ENCODE data around the gene PARD3.

PARD3 gene

DNA sequence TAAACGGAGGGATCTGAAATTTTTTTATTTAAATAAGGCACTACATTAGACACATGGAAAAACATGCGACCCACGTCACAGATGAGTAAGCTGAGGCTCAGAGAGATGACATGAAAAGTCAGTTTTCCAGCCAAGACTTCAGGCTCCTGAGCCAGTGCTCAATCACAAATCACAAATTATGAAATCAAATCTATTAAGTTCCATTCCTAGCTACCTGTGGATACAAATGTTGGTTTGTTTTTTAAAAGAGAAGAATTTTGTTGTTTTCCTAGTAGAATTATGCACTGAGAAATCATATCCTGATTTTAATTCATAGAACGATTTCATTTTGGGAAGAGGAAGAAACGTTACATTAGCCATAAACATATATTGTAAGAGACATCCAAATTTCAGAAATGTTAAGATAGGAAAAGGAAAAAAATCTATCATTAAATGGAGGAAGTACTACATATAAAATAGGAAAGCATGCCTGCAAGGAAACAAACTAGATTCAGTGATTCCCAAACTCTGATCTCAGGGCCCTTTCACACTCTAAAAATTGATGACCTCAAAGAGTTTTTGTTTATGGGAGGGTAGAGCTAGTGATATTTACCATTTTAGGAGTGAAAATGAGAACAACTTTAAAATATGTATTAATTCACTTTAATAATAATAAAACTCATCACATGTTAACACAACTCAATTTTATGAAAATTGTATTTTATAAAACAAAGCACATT lies 340.4 kb downstream of the PARD3 start:
- Mint-ChIP-seq H3K27ac (no peak overlapping the region), H3K4me3 (no peak overlapping the region), H3K9me3 (no peaks in the 10 kb centered on the region), H3K36me3 (ENCODE audit: insufficient read depth) (no peaks in the 10 kb centered on the region), H3K27me3 (peaks cover 0 to 6% of the 10 kb centered on the region in 2 donors), H3K4me1 (ENCODE audit: low read depth in 2 of 2) (no peaks in the 10 kb centered on the region)
- ATAC-seq (replicated peaks) (no peak), DNase-seq (no peak)

- Mint-ChIP-seq H3K27ac (no peak overlapping the region), H3K36me3 (ENCODE audit: insufficient read depth) (no peaks in the 10 kb centered on the region), H3K9me3 (no peaks in the 10 kb centered on the region), H3K4me3 (no peak overlapping the region), H3K4me1 (ENCODE audit: low read depth in 2 of 2) (no peaks in the 10 kb centered on the region), H3K27me3 (peaks cover 0 to 9% of the 10 kb centered on the region in 2 donors)
- ATAC-seq (replicated peaks) (no peak), DNase-seq (no peak)
Measured at GRCh38 chr10:34474009-34474376, 341.1 kb downstream of the PARD3 start.

GRCh38 chr10:34473174-34474008 lies 341.7 kb downstream of the PARD3 start:
- peaks cover 0 to 9% of the 10 kb centered on the region in 2 donors for H3K27me3 Mint-ChIP-seq
- ATAC-seq (replicated peaks) (no peak), DNase-seq (no peak)
- no peak overlapping the region for H3K4me3 Mint-ChIP-seq
- H3K4me1 Mint-ChIP-seq (ENCODE audit: low read depth in 2 of 2) = no peaks in the 10 kb centered on the region
- H3K36me3 Mint-ChIP-seq (ENCODE audit: insufficient read depth) = no peaks in the 10 kb centered on the region
- no peak overlapping the region for H3K27ac Mint-ChIP-seq
- H3K9me3 Mint-ChIP-seq = no peaks in the 10 kb centered on the region

GRCh38 chr10:34470307-34470706 lies 344.8 kb downstream of the PARD3 start:
- Mint-ChIP-seq H3K4me1 (ENCODE audit: low read depth in 2 of 2) (no peaks in the 10 kb centered on the region), H3K27ac (no peak overlapping the region), H3K36me3 (ENCODE audit: insufficient read depth) (no peaks in the 10 kb centered on the region), H3K27me3 (peaks cover 0 to 9% of the 10 kb centered on the region in 2 donors), H3K4me3 (no peak overlapping the region), H3K9me3 (no peaks in the 10 kb centered on the region)
- no peak for DNase-seq
- ATAC-seq (replicated peaks) = no peak

GRCh38 chr10:34469446-34469845 lies 345.6 kb downstream of the PARD3 start:
- no peaks in the 10 kb centered on the region for H3K4me1 Mint-ChIP-seq (ENCODE audit: low read depth in 2 of 2)
- ATAC-seq (replicated peaks) = no peak

DNA sequence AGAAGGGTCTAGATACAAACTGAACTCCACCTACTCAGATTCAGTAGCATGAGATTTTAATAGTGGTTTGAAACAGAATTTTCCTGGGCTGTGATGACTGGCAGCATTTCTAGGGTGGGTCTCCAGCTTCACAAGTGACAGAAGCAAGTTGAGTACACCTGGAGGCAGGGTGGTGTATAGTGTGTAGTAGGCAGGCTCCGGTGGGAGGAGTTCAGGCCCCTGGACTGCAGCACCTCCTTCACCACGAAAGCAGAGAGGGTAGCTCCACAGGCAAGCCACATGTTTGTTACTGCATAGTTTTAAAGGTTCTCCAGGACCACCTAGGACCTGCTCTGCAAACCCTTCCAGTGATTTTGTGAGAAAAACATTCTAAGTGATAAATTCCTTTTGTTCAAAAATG lies 347.2 kb downstream of the PARD3 start:
- no peak overlapping the region for H3K27ac Mint-ChIP-seq
- no peaks in the 10 kb centered on the region for H3K36me3 Mint-ChIP-seq (ENCODE audit: insufficient read depth)
- DNase-seq = no peak
- no peaks in the 10 kb centered on the region for H3K4me1 Mint-ChIP-seq (ENCODE audit: low read depth in 2 of 2)
- no peak overlapping the region for H3K4me3 Mint-ChIP-seq
- H3K9me3 Mint-ChIP-seq = no peaks in the 10 kb centered on the region
- ATAC-seq (replicated peaks) = no peak
- H3K27me3 Mint-ChIP-seq = peaks cover 0 to 9% of the 10 kb centered on the region in 2 donors

More at GRCh38 chr10:34469446-34469845, 345.6 kb downstream of the PARD3 start:
- Mint-ChIP-seq H3K9me3 (no peaks in the 10 kb centered on the region), H3K27ac (no peak overlapping the region), H3K4me3 (no peak overlapping the region), H3K27me3 (peaks cover 0 to 9% of the 10 kb centered on the region in 2 donors), H3K36me3 (ENCODE audit: insufficient read depth) (no peaks in the 10 kb centered on the region)
- DNase-seq = no peak

GRCh38 chr10:34467364-34467763 lies 347.7 kb downstream of the PARD3 start:
- H3K36me3 Mint-ChIP-seq (ENCODE audit: insufficient read depth) = no peaks in the 10 kb centered on the region
- DNase-seq (no peak), ATAC-seq (replicated peaks) (no peak)
- H3K27ac Mint-ChIP-seq = no peak overlapping the region
- peaks cover 0 to 3% of the 10 kb centered on the region in 2 donors for H3K9me3 Mint-ChIP-seq
- H3K27me3 Mint-ChIP-seq = peaks cover 0 to 9% of the 10 kb centered on the region in 2 donors
- no peaks in the 10 kb centered on the region for H3K4me1 Mint-ChIP-seq (ENCODE audit: low read depth in 2 of 2)
- no peak overlapping the region for H3K4me3 Mint-ChIP-seq

GRCh38 chr10:34465678-34466077 lies 349.4 kb downstream of the PARD3 start:
- H3K27ac Mint-ChIP-seq = no peak overlapping the region
- H3K4me1 Mint-ChIP-seq (ENCODE audit: low read depth in 2 of 2) = no peaks in the 10 kb centered on the region
- DNase-seq (no peak), ATAC-seq (replicated peaks) (no peak)
- H3K36me3 Mint-ChIP-seq (ENCODE audit: insufficient read depth) = no peaks in the 10 kb centered on the region
- H3K9me3 Mint-ChIP-seq = peaks cover 0 to 3% of the 10 kb centered on the region in 2 donors
- H3K27me3 Mint-ChIP-seq = peaks cover 0 to 9% of the 10 kb centered on the region in 2 donors
- no peak overlapping the region for H3K4me3 Mint-ChIP-seq

- no peak for DNase-seq
- peaks cover 0 to 1% of the 10 kb centered on the region in 2 donors for H3K27me3 Mint-ChIP-seq
- no peak overlapping the region for H3K27ac Mint-ChIP-seq
- H3K4me3 Mint-ChIP-seq = no peak overlapping the region
- no peaks in the 10 kb centered on the region for H3K36me3 Mint-ChIP-seq (ENCODE audit: insufficient read depth)
- no peak for ATAC-seq (replicated peaks)
- H3K9me3 Mint-ChIP-seq = peaks cover 0 to 3% of the 10 kb centered on the region in 2 donors
- no peaks in the 10 kb centered on the region for H3K4me1 Mint-ChIP-seq (ENCODE audit: low read depth in 2 of 2)
Measured at GRCh38 chr10:34464591-34464990, 350.5 kb downstream of the PARD3 start.

- no peak for DNase-seq
- H3K36me3 Mint-ChIP-seq (ENCODE audit: insufficient read depth) = no peaks in the 10 kb centered on the region
- H3K9me3 Mint-ChIP-seq = peaks cover 0 to 3% of the 10 kb centered on the region in 2 donors
- no peaks in the 10 kb centered on the region for H3K4me1 Mint-ChIP-seq (ENCODE audit: low read depth in 2 of 2)
- no peak overlapping the region for H3K27ac Mint-ChIP-seq
- no peaks in the 10 kb centered on the region for H3K27me3 Mint-ChIP-seq
- H3K4me3 Mint-ChIP-seq = no peak overlapping the region
- ATAC-seq (replicated peaks) = no peak
Measured at GRCh38 chr10:34464000-34464399, 351.1 kb downstream of the PARD3 start.

DNA sequence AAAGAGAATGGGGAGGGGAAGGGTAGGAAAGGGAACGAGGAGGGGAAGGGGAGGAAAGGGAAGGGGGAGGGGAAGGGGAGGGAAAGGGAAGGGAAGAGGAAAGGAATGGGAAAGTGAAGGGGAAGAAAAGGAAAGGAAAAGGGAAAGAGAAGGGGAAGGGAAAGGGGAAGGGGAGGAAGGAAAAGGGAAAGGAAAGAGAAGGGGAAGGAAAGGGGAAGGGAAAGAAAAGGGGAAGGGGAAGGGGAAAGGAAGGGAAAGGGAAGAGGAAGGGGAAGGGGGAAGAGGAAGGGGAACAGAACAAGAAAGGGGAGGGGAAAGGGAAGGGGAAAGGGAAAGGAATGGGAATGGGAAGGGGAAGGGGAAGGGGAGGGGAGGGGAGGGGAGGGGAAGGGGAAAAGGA lies 352.1 kb downstream of the PARD3 start:
- no peaks in the 10 kb centered on the region for H3K4me1 Mint-ChIP-seq (ENCODE audit: low read depth in 2 of 2)
- ATAC-seq (replicated peaks) (no peak), DNase-seq (no peak)
- no peaks in the 10 kb centered on the region for H3K36me3 Mint-ChIP-seq (ENCODE audit: insufficient read depth)
- no peak overlapping the region for H3K4me3 Mint-ChIP-seq
- peaks cover 0 to 3% of the 10 kb centered on the region in 2 donors for H3K9me3 Mint-ChIP-seq
- no peak overlapping the region for H3K27ac Mint-ChIP-seq
- no peaks in the 10 kb centered on the region for H3K27me3 Mint-ChIP-seq

DNA sequence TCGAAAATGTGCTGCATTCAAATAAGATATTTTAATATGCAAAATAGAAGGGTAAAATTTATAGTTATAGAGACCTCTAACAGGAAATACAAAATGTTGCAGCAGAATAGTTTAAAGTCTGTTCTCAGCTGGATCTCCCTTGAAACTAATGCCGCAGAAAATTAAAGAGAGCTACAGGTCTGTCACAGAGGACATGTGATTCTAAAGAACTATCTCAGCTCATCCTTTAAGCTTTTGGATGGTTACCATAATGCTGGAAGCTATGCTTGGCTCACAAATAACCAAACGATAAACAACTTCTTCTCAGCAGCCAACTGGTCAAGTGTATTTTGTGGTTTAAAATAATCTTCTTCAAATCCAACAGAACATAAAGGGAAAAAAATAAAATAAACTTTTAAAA lies 353.0 kb downstream of the PARD3 start:
- Mint-ChIP-seq H3K9me3 (peaks cover 0 to 3% of the 10 kb centered on the region in 2 donors), H3K27me3 (no peaks in the 10 kb centered on the region), H3K27ac (no peak overlapping the region), H3K36me3 (ENCODE audit: insufficient read depth) (no peaks in the 10 kb centered on the region), H3K4me1 (ENCODE audit: low read depth in 2 of 2) (no peaks in the 10 kb centered on the region), H3K4me3 (no peak overlapping the region)
- no peak for DNase-seq
- ATAC-seq (replicated peaks) = no peak

DNA sequence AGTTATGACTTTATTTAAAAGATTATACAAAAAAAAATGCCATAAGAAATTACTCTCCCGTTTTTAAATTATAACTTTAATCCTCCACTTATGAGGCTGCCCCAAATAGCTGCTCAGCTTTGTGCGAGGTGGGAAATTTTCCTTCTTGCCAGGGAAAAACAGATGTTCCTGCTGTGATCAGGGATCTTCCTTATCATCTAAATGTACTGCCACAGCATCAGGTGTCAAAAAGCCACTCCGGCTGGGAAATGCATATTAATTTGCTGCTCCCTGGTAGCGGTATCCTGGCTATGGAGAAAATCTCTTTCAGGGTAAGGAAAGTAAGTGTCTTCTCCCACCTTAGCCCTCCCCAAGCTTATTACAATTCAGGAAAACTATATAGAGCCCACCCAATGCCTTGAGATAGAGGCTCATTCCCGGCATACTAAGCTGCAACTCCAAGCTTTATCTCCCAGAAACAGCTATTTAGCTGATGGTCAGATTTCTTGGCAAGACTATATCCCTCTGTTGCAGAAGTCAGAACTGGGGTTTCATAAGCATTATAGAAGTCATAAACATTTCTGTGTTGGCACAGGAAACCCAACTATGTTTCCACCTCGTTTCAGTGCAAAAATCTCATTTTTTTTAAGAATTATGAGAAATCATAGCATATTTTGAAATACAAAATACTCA lies 360.4 kb downstream of the PARD3 start:
- H3K27me3 Mint-ChIP-seq = no peaks in the 10 kb centered on the region
- H3K27ac Mint-ChIP-seq = no peak overlapping the region
- no peak overlapping the region for H3K4me3 Mint-ChIP-seq
- ATAC-seq (replicated peaks) = no peak
- H3K36me3 Mint-ChIP-seq (ENCODE audit: insufficient read depth) = no peaks in the 10 kb centered on the region
- no peaks in the 10 kb centered on the region for H3K4me1 Mint-ChIP-seq (ENCODE audit: low read depth in 2 of 2)
- DNase-seq = no peak
- H3K9me3 Mint-ChIP-seq = no peaks in the 10 kb centered on the region

Data from effector memory CD8-positive, alpha-beta T cell (primary cell).